Measurements from ENCODE around the gene GPR37. TPM values are rescaled to one million over a fixed set of nuclear protein-coding genes. Genes with fewer than 3 reads are reported as not detected.

The GPR37 gene
- total RNA-seq, 1 donor from 2014 or later: 4.3 TPM

GRCh38 chr7:124724079-124724478 is 41.5 kb downstream of the GPR37 start:
- no peak for DNase-seq

GRCh38 chr7:124723012-124723411 is 42.6 kb downstream of the GPR37 start:
- no peak for DNase-seq

GRCh38 chr7:124722292-124722691 is 43.3 kb downstream of the GPR37 start:
- no peak for DNase-seq

GRCh38 chr7:124720195-124720594 is 45.4 kb downstream of the GPR37 start:
- no peak for DNase-seq

GRCh38 chr7:124718032-124718766 is 47.4 kb downstream of the GPR37 start:
- no peak for DNase-seq

- no peak for DNase-seq
Measured at GRCh38 chr7:124716894-124717293, 48.7 kb downstream of the GPR37 start.

- DNase-seq: no peak
Measured at GRCh38 chr7:124713086-124713485, 52.5 kb downstream of the GPR37 start.

GRCh38 chr7:124712017-124712416 is 53.6 kb downstream of the GPR37 start:
- no peak for DNase-seq

GRCh38 chr7:124702385-124702784 is 63.2 kb downstream of the GPR37 start:
- DNase-seq: no peak

GRCh38 chr7:124701955-124702354 is 63.6 kb downstream of the GPR37 start:
- no peak for DNase-seq

GRCh38 chr7:124700655-124701054 is 64.9 kb downstream of the GPR37 start:
- no peak for DNase-seq

- DNase-seq: no peak
Measured at GRCh38 chr7:124698964-124699363, 66.6 kb downstream of the GPR37 start.

GRCh38 chr7:124697746-124698145 is 67.8 kb downstream of the GPR37 start:
- no peak for DNase-seq

Other genes with a start within 250 kb of the GPR37 start
- 72.1 TPM for gene POT1, start 164.0 kb upstream of the GPR37 start, total RNA-seq